GM12891 (cell line): Measurements from ENCODE around the gene TET3. TPM values are rescaled to one million over a fixed set of nuclear protein-coding genes. Genes with fewer than 3 reads are reported as not detected.
A peak's percentile ranks its signal among the peaks of the same experiment; 100 is the strongest.
"Not testable (repeated sequence)": the region's sequence is repeated elsewhere in the genome, so short reads cannot be mapped to it uniquely, and the experiment has no call there.

ENCODE experiments used
- DNase-seq: peaks from one replicate; pipeline ENCODE4 v3.0.0; 2011; ENCODE audit warnings: low spot score; ENCODE audit not compliant: insufficient read length
- FAIRE-seq: peaks from 2 replicates; lab custom pipeline; 2011; peaks lifted over from hg19 to GRCh38; lab: Jason Lieb, UNC
- PAX5 ChIP-seq: IDR thresholded peaks from 2 replicates; pipeline ENCODE4 v1.6.1; 2011; ENCODE audit warnings: low read length, moderate library complexity, mild to moderate bottlenecking; ENCODE audit not compliant: insufficient read depth, severe bottlenecking
- POLR2A ChIP-seq: IDR thresholded peaks from 2 replicates; pipeline ENCODE4 v1.6.1; 2011; ENCODE audit warnings: low read depth, low read length, control low read depth
- POLR2AphosphoS5 ChIP-seq: IDR thresholded peaks from 2 replicates; pipeline ENCODE4 v1.6.1; 2011; ENCODE audit warnings: low read depth, low read length, control low read depth
- POU2F2 ChIP-seq: IDR thresholded peaks from 2 replicates; pipeline ENCODE4 v1.6.1; 2011; ENCODE audit warnings: low read depth, mild to moderate bottlenecking, control low read depth, low read length, moderate library complexity
- SPI1 ChIP-seq: IDR thresholded peaks from 2 replicates; pipeline ENCODE4 v1.6.1; 2011; ENCODE audit warnings: low read depth, low read length, control low read depth
- TAF1 ChIP-seq: IDR thresholded peaks from 2 replicates; pipeline ENCODE4 v1.6.1; 2011; ENCODE audit warnings: low read depth, low read length, control low read depth
- polyA plus RNA-seq: library from polyadenylated mRNA; unstranded; fragments of >200 nt; gene quantifications from one replicate; pipeline ENCODE4 v1.2.1, GENCODE V29; 2012; ENCODE audit warnings: low read depth, missing spikeins, inconsistent platforms; ENCODE audit not compliant: missing spikeins

Gene TET3
- polyA plus RNA-seq = 9.6 TPM

DNA sequence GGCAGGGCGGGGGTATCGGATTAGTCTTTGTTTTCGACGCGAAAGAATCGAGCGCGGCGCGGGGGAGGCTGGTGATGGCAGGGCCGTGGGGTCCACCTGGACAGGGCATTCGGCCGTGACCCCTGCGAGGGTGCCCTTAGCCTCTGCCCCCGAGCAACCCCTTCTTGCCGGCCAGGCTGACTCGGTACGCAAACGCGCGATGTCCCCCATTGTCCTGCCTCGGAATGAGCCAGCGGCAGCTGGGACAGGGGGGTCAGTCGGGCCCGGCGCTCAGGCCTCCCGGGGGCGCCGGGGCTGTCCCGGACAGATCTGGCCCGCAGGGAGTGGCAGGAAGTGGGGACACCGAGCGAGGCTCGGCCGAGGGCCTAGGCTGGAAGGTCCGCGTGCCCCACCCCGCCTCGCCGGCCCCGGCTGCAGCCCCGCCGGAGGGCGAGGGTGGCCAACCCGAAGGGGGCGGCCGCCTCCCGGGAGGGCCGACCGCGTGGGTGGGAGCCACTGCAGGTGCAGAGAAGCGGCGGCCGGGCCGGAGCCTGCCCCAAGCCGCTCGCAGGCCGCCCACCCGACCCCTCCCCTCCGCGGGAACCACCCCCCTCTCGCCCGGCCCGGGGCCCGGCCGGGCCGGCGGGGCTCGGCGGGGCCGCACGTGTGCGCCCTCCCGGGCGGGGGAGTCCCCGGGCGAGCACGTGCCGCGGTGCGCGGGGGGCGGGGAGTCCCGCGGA, at the start of gene TET3:
Gene TET3 (plus strand): TSS at position 708 of the 719 bp plus-strand sequence. CDS start 1,494 bp downstream, outside the sequence.
- no peak for TF ChIP-seq PAX5
- TF ChIP-seq POLR2A = peak; percentile 16; the same call in 1 of the 2 replicates
- TF ChIP-seq TAF1 = peak; percentile 49
- TF ChIP-seq POU2F2 = no peak
- TF ChIP-seq POLR2AphosphoS5 = no peak
- no peak for TF ChIP-seq SPI1
- DNase-seq (peak; percentile 64), FAIRE-seq (peak; percentile 70)

DNA sequence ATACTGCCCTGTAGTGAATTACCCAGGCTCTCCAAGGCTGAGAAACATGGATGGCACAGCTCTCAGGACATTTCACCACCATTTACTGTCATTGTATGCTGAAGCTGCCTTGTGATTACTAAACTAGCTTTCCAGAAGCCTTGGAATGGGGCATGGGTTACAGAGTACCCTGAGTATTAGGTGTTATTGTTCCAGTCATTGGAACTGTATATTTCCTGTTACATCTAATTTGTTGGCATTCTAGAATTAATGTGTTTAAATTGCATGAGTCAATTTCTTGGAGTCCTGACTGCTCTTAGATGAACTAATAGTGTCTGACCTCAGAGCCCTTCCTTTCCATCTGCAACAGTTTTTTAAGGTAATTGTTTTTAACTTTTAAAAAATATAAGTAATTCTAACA, 49.1 kb upstream of the TET3 start:
- no peak for FAIRE-seq
- TF ChIP-seq POU2F2 = no peak
- TF ChIP-seq SPI1 = no peak
- no peak for TF ChIP-seq PAX5
- no peak for TF ChIP-seq POLR2A
- TF ChIP-seq TAF1 = no peak
- TF ChIP-seq POLR2AphosphoS5 = no peak
- no peak for DNase-seq

DNA sequence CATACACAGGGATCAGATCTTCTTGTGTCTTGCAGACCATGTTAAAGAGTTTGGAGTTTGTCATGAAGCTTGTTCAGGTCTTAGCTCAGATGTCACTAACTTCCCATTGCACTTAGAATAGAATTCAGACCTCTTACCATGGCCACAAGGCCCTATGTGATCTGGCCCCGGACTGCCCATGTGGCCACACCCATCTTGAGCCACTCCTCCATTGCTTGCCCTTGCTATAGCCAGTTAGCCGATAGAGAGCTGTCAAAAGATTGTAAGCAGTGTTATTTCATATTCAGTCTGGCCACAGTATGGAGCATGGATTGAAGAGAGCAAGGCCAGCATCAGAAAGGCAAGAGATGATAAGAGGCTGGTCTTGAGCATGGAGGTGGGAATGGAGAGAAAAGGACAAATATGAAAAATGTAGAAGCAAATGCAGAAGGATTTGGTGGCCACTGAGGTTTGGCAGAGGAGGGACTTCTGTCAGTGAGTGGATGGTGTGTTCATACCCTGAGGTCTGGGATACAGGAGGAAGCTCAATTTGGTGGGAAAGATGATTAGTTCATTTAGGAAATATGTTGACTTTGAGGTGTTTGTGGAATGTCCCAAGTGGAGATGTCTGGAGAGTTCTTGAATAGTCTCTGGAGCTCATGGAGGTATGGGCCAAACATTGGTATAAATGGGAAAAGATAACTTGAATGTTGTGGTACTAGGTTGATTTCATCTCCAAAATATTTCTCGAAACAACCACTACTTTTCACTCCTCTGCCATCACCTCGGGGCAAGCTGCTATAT, 47.4 kb upstream of the TET3 start:
- TF ChIP-seq SPI1 (no peak), POLR2A (no peak), POU2F2 (no peak), PAX5 (no peak), TAF1 (no peak), POLR2AphosphoS5 (no peak)
- no peak for FAIRE-seq
- no peak for DNase-seq

DNA sequence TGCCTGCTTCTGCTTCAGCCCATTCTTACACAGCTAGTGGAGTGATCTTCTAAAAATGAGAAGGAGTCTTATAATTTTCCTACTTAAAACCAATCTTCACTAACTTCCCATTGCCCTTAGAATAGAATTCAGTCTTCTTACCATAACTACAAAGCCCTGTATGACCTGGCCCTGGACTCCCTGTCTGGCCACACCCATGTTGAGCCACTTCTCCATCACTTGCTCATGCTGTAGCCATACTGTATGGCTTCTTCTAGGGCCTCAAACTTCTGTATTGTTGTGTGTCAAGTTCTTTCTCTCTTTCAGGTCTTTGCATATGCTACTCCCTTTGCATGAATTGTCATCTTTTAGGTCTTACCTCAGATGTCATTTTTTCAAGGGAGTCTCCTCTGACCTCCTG, 46.8 kb upstream of the TET3 start:
- DNase-seq = no peak
- TF ChIP-seq TAF1 (no peak), PAX5 (no peak), POLR2A (no peak), SPI1 (no peak), POU2F2 (no peak), POLR2AphosphoS5 (no peak)
- FAIRE-seq = no peak

DNA sequence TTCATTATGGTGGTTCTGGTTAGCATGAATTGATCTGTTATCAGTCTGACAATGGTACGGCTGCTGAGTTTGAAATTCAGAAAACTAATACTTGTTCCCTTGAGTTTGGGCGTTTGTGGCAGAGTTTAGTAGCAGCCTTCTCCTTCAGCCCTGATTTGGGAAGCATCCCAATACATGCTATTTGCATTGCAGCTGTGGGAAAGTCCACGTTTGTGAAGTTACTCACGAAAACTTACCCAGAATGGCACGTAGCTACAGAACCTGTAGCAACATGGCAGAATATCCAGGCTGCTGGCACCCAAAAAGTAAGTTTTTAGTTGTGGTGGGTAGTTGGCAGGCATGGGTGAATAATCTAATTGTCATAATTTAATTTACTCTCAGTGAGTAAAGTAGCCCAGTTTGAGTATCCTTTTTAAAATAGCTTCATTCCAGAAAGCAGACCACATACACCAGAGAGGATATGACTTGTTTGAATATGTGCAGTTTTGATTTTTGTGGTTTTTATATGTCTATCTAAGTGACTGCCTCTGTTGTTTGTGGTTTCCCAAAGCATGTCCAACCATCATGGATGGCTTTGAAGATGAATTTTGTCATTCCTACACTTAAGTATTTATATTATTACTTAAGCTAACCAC, 45.9 kb upstream of the TET3 start:
- DNase-seq = no peak
- no peak for TF ChIP-seq TAF1
- TF ChIP-seq POLR2AphosphoS5 = no peak

DNA sequence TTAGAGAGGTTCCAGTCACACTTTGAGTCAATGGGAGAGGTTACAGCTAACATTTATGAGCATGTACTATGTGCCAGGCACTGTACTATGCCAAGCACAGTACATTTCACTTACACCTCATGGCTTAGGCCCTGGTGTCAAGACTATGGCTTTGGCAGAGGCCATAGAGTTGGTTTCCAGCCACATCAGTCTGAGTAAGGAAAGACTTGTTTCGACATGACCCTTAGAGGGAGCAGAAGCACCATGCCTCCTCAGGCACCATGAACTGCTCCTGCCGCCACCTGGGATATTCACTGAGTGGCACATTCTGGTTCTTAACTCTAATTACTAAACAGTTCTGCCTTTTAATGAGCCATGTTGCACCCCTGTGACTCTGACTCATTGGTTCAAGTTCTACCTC, 45.3 kb upstream of the TET3 start:
- TF ChIP-seq PAX5 = no peak
- TF ChIP-seq SPI1 = no peak
- no peak for TF ChIP-seq TAF1
- TF ChIP-seq POLR2AphosphoS5 = no peak
- TF ChIP-seq POLR2A = no peak
- no peak for TF ChIP-seq POU2F2
- DNase-seq (no peak), FAIRE-seq (no peak)

More for the DNA sequence above, 45.9 kb upstream of the TET3 start:
- FAIRE-seq = peak; percentile 33

DNA sequence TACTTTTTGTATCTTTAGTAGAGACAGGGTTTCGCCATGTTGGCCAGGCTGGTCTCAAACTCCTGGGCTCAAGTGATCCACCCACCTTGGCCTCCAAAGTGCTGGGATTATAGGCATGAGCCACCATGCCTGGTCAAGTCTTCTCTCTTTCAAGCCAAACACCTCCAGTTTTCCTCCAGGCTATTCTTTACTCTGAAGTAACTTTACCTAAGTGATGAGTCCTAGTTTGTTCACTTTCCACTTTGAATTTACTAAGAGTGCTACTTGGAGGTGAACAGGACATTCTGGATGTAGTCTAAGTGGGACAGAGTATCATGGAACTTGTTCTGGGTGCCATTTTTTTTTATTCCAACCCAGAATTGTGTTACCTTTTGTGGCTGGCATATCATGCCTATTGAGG, 44.6 kb upstream of the TET3 start:
- not testable (repeated sequence) for FAIRE-seq, DNase-seq

DNA sequence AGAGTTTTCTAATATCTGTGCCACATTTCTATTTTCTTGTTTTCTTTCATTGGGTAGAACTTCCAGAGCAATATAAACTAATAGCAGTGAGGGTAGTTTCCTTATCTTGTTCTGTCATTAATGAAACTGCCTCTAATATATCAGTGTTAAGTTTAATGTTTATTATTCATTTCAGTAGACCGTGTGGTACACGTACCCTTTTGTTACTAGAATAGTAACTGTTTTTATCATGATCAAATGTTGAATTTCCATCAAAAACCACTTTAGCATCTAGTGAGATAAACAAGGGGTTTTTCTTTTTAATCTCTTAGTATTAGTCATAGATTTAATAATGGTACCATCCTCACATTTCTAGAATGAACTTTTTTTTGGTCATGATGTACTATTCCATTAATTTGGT, 42.0 kb upstream of the TET3 start:
- FAIRE-seq = no peak

DNA sequence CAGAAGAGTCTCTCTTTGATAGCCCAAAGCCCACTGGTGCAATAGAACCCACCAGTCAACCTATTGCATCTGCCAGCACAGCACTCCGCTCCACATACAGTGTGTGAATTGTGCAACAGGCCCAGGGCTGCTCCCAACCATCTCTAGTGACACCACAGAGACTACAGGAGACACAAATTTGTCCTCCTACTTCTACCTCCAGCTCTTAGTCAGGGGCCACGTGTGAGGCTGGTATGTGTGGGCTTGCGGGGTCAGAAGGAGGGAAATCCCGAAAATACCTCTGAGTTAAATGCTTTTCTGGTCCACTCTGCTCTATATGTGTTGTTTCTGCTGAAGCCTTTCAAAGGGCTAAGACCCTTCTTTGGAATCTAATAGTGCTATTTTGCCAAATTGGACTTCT, 40.0 kb upstream of the TET3 start:
- DNase-seq (no peak), FAIRE-seq (peak; percentile 68)
- TF ChIP-seq POLR2A (0 out of 2 replicates have a peak, but pooled peaks have one; percentile 31), POU2F2 (peak; percentile 40; the same call in 1 of the 2 replicates), TAF1 (no peak)

More for the DNA sequence above, 42.0 kb upstream of the TET3 start:
- DNase-seq = no peak
- TF ChIP-seq POLR2AphosphoS5 (no peak), PAX5 (no peak)

DNA sequence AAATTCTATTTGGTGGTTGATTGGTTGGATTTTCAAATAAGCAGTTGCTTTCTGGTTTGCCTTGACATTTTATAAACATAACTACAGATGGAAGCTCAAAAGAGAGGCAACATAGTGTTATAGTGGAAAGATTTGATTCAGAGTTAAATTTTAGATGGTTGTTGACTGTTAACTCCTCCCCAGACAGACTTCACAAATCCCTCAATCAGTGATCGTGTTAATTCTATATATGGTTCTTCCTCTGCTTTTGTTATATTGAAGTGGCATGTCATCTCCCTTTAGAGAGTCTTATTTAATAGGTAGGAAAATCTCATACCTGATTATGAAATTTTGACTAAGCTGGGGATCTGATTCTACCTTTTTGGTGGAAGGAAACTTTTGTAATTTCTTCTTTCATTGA, 38.5 kb upstream of the TET3 start:
- FAIRE-seq (no peak), DNase-seq (no peak)
- TF ChIP-seq POLR2AphosphoS5 (no peak), POU2F2 (no peak), SPI1 (no peak), PAX5 (no peak), POLR2A (no peak), TAF1 (no peak)
